ENCODE measurements around the gene ZNF526.
"Not testable (repeated sequence)": the region's sequence is repeated elsewhere in the genome, so short reads cannot be mapped to it uniquely, and the experiment has no call there.

The ZNF526 gene

DNA sequence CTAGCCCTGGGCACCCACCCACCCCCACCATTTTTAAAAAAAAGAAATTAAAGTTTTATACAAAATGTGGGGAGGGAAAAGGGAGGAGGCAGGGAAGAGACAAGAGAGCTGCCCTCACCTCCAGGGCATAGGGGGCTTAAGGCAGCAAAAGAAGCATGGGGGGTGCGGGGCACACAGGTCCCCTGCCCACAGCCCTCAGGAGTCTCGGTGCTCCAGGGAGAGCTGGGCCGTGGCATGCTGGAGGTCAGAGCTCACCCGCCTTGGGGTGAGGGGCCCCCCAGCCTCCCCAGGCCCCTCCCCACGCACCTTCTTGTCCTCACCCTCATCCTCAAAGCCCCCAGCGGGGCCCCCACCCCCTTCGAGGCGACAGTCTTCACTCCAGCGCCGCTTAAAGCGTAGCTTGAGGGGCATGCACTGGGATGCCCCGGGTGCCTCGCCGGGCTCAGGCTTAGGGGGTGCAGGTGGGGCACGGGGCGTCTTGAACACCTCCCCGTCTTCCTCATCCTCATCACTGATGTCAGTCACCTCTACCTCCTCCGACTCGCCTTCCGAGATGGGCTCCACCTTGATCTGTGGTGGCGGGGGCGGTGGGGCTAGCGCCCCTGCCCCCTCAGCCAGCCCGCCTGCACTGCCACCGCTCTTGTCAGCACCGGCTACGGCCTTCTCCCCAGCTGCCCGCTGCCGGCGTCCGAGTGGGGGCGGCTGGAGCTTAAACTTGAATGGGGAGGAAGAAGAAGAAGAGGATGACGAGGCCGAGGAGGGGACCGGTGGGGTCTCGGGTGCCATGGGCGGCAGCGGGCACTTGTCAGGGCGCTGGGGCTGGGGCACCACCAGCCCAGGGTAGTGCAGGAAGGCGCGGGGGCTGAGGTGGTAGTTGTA is 28.4 kb downstream of the ZNF526 start:
- DNase-seq = no peak

DNA sequence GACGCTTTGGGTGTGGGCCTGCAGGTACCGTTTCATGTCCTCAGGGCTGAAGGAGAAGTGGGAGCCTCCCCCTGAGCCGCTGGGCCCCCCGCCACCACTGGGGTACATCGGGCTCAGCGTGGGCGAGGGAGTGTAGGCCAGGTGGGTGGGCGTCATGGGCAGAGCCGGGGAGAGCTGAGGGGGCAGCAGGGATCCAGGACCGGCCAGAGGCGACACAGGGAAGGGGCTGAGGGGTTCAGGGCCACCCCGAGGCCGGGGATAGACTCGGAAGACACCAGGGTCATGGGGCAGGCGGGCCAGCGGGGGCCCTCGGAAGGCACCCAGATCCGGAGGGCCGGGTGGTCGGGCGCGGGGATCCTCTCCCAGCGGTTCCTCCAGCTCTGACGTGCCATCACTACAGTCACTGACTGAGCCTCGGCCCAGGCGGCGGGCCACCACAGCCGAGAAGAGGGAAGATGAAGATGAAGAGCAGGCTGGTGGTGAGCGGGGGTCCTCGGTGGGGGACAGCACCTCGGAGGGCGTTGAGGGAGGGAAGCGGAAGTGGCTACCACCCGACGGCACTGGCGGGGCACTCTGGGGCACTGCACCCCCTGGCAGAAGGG is 29.1 kb downstream of the ZNF526 start:
- DNase-seq = no peak

DNA sequence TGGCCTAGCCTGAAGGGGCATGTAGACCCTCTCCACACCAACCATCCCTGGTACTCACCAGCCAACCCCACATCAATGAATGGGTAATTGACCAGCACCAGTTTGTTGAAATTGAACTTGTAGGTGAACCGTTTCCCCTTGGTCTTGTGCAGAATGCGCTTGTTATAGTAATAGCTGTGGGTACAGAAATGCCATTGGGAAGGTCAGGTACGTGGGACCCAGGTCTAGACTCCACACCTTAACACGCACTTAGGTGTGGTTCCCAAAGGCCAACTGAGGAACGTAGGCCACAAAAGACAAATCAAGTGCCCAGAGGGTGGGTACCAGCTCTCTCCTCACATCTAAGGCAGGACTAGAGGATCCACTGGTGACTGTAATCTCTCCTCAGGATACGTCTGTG is 29.7 kb downstream of the ZNF526 start:
- DNase-seq = no peak

DNA sequence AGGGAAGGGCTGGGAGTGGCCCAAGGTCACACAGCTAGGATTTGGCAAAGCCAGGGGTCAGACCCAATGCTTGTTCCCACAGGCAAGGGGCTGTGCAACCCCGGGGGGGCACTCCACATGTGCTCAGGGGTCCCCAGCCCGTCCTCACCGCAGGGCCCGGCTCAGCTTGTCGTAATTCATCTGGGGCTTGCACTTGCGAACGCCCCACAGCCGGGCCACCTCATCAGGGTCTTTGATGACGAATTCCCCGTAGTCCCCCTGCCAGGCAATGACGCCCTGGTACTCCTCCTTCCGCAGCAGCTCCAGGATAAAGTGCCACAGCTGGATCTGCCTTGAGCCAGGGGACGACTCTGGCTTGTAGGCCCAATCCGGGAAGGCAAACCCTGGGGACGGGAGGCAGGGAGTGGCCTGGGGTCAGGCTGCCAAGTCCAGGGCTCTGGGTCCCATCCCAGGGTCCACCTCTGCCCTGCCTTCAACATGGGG is 30.1 kb downstream of the ZNF526 start:
- no peak for DNase-seq

DNA sequence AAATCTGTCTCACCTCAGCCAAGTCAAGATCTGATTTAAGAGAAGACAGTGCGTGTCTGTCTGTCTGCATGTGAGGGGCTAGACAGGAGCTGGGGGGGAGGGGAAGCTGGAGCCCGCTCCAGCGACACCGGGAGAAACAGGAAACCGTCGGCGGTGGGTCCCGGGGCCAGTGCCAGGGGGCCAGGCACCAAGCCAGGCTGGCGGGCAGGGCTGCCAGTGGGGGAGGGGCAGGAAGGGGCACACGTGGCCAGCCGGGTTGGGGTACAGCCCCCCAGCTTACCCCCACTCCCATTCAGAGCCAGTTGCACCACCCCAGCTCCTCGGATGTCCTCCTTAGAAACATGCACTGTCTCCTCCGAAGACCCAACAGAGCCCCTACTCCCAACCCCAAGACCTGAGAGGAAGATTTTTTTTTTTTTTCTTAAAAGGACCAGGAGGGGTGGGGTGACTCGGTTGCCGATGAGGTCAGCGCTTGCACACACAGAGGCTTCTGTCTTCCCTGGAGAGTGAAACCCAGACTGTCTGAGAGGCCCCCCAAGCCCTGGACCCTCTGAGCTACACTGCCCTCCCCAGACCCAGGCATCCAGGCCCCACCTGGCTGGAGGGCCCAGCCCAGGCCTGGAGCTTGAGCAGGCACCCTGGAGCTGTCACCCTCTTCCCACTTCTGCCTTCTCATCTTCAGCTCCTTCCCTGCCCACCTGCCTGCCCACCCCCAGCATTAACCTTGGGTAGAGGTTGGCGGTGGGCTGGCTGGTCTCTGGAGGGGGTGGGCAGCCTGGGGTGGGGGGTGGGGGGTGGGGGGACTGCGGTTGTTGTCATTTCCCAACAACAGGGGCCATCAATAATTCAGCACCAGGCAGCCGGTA is 30.8 kb downstream of the ZNF526 start:
- DNase-seq = peak in 1 of 2 donors; percentile 26

DNA sequence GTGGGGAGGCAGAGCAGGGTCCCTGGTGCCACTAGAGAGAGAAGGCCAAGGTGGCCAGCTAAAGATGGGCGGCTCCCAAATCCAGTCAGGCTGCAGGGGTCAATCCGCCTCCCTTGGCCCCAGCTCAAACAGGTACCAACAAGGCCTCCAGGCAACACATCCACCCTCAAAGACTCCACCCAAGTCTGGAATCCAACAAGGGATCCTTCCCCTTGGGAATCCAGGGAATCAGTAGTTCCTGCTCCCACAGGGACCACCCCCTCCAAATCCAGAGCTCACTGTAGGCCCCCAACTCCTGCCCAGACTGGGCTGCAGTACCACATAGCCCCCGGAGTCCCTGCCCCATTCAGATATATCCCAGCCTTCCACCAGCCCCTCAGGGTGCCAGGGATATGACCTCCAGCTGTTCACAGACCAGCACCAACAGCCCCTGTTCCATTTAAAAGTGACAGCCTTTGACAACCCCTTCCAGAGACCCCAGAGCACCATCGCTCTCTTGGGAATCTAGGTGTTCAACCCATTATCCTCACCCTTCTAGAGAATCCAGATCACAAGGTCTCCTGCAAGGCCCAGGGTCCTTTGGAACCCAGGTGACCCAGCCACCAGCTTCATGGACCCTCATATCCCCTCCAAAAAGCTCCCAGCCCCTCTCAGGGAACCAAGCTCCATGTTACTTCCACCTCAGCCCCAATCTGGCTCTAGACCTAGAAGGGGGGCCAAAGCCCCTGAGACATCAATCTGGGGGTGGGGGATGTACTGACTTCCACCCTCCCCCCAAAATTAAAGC is 31.7 kb downstream of the ZNF526 start:
- DNase-seq = no peak

DNA sequence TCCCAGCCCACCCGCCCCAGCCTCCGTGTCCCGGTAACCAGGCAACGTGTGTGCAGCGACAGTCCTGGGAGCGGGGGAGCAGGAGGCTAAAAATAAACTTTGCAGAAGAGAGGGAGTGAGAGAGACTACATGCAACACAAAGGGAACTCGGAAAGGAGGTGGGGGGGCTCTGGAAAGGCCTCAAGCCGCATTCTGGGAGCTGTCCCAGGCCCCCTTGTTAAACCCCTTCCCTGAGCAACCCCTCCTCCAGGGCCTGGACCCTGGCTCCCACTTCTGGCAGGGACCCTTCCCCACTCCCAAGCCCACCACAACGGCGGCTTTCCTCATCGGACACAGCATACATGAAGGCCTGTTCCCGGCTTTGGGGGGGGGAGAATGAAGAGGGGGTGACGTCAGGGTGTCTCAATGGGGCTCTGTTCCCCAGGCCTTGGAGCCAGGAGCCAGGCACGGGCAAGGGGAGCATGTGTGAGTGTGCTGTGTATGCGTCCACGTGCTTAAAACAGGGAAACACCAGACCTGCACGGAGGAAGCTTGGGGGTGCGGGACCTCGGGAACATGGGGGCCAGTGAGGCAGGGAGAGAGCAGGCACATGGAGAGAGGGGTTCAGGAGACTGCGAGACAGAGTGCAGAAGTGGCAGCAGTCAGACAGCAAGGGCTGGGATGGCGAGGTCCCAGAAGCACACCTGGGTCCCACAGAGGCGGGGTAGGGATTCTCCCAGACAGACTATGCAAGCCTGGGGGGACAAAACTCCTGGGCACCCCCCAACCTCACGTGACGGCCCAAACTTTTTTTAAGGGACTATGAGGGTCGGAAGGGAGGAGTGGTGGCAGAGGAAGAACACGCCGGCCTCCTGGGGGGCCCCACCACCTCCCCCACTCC is 32.5 kb downstream of the ZNF526 start:
- DNase-seq = peak in 1 of 2 donors; percentile 16

DNA sequence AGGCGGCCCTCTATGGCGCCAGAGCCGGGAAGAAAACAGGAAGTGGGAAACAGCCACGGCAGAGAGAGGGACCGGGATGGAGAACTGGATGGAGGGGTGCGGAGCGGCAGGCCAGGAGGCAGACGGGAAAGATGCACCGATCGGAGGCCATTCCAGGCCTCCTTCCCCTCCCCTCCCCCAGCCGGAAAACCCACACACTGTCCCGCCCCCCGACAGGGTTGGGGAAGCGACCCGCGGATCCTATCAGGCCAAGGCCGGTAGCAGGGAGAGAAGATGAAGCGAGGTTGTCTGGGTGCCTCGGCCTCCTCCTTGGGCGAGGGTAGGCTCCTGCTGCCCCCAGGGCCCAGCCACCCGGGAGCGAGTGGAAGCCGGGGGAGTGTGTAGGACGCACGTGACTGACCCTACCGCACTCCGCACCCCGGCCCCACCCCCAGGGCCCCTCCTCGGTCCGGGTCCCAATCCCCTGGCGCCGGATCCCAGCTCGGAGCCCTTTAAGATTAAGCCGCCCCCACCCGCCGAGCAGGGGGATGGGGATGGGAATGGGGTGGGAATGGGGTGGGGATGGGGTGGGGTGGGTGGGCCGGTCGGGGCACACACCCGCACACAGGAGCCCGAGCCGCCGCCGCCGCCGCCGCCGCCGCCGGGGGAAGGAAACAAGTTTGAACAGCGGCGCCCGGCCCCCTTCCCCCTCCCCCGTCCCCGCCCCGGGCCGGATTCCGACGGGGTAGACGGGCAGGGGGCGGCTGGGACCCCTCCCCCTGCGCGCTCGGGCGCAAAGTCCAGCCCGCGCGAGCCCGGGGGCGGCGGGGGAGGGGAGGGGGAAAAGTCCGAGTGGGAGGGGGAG is 33.4 kb downstream of the ZNF526 start:
- DNase-seq = peak; percentile 22 to 46

DNA sequence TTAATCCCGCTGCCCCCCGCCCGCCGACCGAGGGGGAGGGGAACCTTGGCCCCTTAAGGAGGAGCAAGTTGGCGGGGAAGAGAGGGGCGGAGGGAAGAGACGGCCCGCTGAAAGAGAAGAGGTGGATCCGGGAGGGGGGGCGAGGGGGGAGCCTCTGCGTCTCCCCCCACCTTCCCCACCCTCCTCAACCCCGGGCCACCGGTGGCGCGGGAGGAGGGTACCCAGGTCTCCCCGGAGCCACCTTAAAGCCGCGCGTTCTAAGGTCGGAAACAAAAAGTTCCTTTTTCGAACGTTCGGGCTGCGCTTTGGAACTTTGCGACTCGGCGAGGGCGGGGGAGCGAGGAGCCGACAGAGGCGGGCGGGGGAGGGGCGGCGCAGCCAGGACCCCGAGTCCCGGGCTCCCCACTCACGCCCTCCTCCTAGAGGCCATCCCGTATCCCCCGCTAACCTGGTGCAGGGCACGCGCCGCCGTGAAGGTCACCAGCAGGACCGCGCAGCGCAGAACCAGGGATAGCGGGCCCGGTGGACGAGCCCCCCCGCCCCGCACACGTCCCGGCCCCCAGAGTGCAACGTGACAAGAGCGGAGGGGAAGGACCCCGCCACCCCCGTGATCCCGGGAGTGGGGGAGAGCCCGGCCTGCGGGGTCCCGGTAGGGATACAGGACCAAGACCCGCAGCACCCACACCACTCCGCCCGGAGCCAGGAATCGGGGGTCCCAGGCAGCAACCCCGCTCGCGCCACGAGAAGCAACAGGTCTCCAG is 34.2 kb downstream of the ZNF526 start:
- DNase-seq = peak; percentile 46 to 47

DNA sequence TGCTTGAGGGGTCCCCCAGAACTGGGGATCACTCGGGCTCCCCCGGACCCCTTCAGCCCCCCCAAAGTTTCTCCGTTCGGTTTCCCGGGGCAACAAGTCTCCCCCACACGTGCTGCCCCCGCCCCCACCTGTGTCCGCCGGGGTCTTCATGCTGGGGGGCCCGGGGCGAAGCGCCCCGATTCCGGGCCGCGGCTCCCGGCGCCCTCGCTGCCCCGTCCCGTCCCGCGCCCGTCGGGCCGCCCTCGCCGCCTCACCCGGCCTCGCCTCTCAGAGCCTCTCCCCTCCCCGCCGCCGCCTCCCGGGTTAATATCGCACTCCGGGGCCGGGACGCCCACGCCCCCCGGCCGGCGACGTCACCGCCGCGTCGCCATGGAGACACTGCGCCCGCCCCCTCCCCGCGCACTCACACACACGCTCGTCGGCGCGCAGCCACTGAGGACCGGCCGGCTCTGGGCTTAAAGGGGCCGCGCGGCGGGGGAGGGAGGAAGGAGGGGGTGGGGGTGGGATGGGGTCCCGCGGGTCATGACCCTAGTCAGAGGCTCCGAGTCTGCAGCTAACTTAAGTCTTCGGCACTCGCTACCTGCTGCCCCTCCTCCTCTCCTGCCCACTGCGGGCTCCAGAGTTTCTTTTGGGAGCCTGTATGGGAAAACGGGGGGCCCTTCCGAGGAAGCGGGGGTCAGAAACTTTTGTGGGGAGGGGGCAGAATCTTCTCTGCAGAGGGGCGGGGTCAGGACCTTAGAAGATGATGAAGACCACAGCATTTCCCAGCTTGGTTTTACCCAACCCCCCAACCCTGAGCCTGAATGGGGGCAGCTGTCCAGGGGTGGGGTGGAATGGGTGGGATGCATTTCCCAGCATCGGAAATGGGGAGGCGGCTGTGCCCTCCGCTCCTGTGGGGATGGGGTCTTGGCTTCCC is 35.0 kb downstream of the ZNF526 start, which contains the start of gene ERF:
TSS of gene ERF (minus strand) at position 279 of the 916 bp plus-strand sequence. CDS start at position 150, 129 bp downstream.
- peak; percentile 60 to 93 for DNase-seq

DNA sequence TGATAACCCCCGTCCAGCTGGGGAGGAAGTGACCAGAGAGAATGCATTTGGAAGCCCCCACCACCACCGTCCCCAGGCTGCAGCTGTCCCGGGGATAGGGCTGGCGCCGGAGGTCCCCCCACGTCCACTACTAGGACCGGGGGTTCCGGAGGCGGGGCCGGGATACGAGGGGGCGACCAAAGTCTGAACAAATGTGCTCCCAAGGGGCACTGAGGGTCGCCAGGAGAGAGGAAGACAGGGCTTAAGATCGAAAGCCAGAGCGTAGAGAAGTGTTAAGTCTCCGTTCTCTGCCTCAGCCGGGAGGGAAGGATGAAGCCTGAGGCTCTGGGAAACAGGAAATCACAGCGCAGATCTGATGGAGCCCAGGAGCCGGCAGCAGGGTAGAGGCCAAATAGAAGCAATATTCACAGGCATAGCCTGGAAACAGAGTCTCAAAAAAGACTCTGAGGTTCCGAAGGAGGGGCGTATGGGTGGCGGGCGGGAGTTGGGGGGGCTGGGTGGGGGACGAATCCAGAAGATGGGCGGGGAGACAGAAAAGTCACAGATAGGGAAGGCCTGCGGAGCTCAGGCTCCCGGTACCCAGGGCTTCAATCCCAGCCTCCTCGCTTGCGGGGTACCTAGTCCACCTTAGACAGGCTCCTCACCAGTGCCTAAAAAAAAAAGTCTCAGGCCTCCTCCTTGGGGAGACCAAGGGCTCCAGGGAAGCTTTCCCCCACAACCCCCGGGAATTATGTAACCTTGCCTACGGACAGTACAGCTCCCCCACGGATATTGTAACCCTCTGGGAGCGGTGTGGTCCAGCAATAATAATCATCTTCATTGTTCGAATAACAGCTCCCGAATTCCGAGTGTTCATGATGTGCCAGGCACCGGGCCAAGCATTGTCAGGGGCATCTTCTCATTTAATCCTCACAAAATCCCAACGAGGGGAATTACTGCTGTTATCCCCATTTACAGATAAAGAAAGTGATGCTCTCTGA is 35.9 kb downstream of the ZNF526 start:
- DNase-seq = peak in 1 of 2 donors; percentile 39

DNA sequence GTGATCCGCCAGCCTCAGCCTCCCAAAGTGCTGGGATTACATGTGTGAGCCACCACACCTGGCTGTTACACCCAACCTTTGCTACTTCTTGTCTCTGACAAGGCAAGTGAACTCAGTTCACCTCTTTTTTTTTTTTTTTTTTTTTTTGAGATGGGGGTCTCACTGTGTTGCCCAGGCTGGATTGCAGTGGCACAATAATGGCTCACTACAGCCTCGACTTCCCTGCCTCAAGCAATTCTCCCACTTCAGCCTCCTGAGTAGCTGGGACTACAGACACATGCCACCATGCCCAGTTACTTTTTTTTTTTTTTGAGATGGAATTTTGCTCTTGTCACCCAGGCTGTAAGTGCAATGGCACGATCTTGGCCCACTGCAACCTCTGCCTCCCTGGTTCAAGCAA is 37.7 kb downstream of the ZNF526 start:
- DNase-seq = not testable (repeated sequence)

DNA sequence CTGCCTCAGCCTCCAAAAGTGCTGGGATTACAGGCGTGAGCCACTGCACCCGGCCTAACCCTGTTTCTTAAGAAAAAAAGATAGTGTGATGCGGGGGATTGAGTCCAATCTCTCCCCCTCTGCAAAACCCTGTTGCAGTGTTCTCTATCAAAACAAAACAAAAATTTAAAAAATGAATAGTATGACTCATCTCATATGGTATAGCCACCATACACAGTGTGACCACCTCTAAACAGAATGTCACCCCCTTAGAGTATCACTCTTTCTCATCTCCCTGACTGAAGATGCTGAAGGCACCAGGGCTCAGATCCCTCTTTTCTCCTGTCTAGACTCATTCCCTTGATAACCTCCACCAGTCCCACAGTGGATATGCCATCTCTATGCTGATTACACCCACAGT is 41.7 kb downstream of the ZNF526 start:
- DNase-seq = no peak

DNA sequence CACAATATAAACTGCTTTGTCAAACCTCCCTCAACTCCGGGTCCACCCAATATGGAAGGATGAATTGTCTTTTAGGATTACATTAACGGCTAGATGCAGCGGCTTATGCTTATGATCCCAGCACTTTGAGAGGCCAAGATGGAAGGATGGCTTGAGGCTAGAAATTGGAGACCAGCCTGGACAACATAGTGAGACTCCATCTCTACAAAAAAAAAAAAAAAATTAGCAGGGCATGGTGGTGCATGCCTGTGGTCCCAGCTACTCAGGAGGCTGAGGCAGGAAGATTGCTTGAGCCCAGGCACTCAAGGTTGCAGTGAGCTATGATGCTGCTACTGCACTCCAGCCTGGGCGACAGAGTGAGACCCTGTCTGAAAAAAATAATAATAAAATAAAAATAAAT is 46.0 kb downstream of the ZNF526 start:
- not testable (repeated sequence) for DNase-seq

DNA sequence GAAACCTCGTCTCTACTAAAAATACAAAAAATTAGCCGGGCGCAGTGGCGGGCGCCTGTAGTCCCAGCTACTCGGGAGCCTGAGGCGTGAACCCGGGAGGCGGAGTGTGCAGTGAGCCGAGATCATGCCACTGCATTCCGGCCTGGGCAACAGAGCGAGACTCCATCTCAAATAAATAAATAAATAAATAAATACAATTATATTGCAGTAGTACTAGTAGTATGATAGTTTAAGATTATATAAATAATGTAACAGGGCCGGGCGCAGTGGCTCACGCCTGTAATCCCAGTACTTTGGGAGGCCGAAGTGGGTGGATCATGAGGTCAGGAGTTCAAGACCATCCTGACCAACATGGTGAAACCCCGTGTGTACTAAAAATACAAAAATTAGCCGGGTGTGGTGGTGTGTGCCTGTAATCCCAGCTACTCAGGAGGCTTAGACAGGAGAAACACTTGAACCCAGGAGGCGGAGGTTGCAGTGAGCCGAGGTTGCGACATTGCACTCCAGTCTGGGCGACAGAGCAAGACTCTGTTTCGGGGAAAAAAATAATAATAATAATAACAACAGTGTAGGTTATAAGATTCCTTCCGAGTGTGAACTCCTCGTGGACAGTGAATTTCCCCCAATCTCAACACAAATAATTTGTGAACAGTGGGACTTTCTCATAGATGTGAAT is 47.0 kb downstream of the ZNF526 start:
- not testable (repeated sequence) for DNase-seq

DNA sequence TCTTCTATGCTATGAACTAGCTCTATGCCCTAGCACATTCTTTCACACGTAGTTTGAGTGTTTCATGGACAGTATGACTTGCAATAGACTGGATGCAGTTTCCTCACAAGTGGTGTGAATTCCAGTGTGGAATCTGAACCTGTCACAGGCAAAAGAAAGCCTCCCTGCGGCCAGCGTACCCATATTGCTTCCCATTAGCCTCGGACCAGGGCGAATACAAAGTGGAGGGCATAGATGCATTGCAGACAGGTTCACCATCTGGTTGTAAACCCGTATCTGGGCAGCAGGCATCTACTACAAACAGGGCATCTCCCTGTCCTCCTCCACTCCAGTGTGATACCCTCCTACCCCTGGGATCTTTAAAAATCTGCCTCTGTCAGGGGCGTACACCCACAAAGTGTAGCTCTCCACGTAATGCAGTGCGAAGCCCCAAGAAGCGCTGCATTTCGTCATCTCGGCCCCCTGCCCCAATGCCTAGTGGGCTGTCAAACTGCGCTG is 47.6 kb downstream of the ZNF526 start:
- no peak for DNase-seq
